HG03066 (cell line): ENCODE results near the gene SLC22A16.
"Not testable (repeated sequence)": the region's sequence is repeated elsewhere in the genome, so short reads cannot be mapped to it uniquely, and the experiment has no call there.

ENCODE experiments used
- ATAC-seq: cut with Tn5 transposase; IDR thresholded peaks from one replicate; pipeline ENCODE4 v1.9.1; 2021; ENCODE audit warnings: low read depth; ENCODE audit not compliant: unreplicated experiment

Gene SLC22A16

DNA sequence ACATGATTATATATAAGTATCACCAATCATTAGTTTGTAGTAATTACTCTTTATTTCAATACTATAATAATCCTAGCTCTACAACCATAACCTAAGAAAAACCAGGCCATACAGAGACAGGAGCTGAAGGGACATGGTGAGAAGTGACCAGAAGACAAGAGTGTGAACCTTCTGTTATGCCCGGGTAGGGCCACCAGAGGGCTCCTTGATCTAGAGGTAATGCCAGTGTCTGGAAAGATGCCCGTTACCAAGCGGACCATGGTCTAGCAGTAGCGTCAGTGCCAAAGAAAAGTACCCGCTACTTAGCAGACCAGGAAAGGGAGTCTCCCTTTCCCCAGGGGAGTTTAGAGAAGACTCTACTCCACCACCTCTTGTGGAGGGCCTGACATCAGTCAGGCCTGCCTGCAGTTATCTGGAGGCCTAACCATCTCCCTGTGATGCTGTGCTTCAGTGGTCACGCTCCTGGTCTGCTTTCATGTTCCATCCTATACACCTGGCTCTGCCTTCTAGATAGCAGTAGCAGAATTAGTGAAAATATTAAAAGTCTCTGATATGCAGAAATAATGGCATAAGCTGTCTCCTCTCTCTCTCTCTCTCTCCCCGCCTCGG, 18.7 kb downstream of the SLC22A16 start:
- ATAC-seq: not testable (repeated sequence)

DNA sequence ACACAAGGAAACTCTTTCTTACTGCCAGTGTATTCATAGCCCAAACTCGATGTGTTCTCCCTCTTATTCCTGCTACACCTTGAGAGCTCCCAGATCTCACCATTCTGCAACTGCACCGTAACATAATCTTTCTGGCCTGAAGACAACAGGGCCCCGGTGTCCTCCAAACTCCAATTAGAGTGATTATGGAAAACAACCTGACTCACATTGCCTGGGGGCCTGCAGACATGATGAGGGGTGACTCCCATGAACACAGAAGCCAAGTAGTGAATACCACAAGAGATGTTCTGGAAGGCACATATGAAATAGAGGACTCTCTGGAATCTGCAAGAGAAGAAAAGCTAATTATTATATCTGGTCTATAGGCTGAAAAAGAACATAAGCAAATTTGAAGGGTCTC, 19.7 kb downstream of the SLC22A16 start:
- ATAC-seq: no peak

DNA sequence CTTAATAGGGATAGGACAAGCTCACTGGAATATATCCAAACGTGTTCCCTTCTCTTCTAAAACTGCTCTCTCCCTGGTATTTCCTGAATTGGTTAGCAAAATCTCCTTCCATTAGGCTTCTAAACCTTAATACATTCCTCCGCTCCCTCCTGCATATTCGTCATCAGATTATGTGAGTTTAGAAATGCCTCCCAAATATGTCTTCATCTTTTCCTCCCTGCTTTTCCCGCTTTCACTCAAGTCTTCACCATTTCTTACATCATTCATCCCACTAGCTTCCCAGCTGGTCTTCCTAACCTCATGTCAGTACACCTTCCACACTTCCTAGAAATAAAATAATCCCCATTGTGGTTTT, 26.9 kb downstream of the SLC22A16 start:
- no peak for ATAC-seq

DNA sequence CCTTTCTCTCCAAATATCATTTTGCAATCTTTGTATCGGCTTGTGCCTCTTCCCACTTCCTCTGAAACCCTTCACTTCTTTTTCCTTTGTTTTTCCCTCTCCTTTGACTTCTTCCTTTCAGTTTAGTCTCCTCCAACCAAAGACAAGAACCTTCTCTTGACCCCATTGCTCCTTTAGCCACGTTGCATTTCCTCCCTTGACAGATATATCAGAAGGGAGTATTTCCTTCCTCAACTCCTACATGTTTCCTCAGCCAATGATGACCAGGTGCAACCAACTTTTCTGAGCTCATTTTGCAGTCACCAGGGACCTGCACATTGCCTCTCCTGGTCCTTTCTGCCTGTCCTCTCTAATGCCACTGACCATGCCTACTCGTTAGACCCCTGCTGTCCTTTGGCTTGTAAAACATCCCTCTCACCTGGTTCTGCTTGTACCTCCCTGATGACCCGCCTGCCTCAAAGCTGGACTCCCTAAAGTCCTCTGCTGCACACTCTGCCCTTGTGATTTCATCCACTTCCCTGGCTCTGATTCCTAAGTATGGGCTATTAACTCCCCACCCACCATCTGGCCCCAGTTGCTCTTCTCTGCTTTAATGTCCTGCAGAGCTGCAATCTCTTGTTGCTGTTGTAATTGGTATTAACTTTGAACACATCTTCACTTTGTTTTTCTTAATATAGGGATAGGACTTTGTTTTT, 27.4 kb downstream of the SLC22A16 start:
- ATAC-seq: no peak

DNA sequence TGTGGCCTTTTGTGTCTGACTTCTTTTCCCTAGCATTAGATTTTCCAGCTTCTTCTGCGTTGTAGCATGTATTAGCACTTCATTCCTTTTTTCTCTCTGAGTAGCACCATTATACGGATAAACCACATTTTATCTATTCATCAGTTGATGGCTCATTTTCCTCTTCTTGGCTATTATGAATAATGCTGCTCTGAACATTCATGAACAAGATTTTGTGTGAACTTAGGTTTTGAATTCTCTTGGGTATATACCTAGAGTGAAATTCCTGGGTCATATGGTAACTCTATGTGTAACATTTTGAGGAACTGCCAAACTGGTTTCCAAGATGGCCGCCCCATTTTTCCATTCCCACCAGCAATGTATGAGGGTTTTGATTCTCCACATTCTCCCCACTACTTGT, 28.7 kb downstream of the SLC22A16 start:
- no peak for ATAC-seq

DNA sequence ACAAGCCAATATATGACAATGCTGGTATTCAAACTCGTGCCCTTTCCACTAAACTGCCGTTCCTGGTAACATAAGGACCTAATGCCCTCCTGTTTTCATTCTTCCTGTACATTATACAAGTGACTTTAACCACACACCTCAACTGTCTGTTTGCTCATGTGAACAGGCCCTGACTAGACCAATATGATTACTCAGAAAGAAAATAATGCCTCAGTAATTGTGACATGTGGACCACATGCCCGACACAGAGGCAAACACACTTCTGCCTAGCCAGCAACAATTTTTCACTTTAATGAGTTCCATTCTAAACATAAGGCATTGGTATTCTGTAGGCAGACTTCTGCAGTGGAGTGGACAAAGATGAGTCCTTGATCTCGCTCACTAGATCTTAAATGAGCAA, 30.0 kb downstream of the SLC22A16 start:
- ATAC-seq: no peak

DNA sequence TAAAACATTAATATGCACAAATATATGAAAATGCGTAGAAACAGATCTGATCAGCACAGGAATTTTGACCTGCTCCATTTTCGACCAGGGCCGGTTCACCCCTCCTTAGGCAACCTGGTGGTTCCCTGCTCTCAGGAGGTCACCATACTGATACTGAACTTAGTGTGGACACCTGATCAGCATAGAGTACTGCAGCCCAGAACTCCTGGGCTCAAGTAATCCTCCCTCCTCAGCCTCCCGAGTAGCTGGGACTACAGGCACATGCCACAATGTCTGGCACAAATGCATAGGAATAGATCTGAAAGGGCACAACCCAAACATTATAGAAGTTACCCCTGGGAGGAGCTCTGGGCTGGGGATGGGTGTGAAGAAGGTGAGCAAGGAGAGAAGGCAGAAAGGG, 36.4 kb downstream of the SLC22A16 start:
- ATAC-seq: no peak

DNA sequence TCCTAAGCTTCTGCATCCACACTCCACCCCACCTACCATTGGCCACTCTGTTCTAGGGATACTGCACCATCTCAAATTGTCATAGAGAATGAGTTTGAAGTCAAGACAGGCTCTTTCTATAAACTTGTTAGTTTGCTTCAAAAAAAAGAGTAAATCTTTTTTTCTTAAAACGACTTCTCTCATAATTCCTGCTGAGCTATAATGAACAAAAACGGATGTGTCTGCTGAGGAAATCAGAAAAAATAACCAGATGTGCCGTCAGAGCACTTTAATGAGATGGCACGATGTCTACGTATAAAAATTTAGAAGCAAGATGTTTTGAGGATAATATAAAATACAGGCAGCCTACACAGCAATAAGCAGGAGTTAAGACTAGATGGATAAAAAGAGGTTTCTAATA, 37.1 kb downstream of the SLC22A16 start:
- ATAC-seq: no peak

DNA sequence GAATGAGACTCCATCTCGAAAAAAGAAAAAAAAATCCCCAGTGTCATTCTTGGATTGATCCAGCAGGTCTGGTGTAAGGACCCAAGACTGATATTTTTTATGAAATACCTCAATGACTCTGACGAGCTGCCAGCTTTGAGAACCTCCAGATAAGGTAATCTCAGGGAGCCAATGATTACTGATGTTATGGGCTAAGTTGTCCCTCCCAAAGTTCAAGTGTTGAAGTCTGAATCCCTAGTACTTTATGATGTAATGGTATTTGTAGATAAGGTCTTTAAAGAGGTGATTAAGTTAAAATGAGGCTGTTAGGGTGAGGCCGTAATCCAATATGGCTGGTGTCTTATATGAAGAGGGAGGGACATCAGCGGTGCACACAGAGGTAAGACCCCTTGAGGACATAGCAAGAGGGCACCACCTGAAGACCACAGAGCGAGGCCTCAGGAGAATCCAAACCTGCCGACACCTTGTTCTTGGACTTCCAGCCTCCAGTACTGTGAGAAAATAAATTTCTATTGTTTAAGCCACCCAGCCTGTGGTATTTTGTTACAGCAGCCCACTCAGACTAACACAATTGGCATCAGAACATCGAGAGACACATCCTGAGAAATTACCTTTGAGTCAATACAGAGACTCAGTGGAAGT, 41.3 kb downstream of the SLC22A16 start:
- no peak for ATAC-seq

DNA sequence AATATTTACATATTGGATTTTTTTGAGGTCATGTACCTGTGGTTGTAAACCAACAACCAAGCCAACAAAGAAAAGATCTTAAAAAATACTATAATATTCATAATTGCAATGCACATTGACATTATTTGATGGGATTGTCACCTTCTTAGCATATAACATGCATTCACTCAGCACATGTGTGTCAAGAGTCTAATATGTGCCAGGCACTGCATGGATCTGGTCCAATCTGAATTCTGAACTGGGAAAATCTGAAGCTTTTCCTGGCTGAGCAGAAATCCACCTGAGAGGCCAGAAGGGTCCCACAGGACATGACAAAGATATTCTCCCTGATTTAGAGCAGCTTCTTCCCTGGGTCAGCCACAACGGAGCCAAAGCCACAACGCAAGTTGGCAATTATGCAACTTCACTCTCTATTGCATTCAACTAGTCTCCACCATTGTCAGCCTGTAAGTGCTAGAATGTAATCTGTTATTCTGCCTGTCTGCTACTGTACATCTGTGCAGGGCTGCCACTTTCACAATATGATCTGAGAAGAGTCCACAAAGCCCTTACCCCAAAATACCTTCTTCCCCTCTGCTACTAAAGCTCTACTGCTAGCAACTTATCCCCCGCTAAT, 44.0 kb downstream of the SLC22A16 start:
- ATAC-seq: no peak

DNA sequence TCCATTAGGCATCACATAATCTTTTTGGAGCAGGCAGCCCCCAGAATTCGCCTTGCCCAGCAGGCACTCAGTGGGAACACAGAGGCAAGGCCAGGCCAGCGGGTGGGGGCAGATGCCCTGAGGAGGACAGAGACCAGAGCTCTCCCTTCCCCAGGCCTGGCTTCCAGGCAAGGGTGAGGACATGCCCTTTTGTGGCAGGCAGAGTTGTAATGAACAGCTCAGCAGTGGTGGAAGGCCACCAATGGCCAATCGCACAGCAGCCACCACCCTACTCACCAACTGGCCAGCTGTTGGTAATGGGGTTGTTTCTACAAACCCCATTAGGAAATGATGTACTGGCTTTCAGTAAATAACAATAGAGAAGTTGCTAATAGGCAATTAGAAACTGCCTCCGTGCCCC, 45.7 kb downstream of the SLC22A16 start:
- ATAC-seq: no peak

DNA sequence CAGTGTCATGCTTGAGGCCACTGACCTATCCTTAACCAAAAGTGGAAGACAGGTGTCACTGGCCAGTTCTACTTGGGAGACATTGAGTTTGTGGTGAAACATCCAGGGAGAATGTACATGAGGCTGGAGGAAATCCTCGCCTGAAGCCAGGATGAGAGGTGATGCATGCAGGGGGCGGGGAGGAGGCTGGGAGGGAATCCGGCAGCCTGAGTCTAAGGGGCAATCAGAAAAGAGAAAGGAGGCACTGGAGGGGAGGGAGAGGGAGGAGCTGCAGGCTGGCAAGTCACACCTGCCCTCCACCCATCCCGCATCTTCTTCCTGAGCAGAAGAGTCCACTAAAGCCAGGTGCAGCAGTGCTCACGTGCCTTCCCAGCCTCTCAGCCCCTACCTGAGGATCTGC, 46.2 kb downstream of the SLC22A16 start:
- no peak for ATAC-seq

DNA sequence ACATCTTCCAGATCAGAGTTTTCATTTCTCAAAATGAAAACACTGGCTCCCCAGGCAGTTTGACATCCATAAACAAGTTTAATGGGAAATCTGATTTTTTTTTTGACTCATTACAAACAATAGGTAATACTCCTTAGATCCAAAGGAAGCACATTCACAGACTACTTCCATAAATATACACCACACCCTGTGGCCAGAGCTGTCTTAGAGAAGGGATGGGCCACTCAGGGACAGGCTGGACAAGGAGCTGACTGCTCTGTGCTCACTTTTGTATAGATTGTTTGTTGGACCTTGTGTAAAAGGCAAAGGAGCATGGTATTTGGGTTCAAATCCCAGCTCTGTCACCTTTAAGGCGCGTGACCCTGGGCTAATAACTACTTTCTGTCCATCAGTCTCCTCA, 48.3 kb downstream of the SLC22A16 start:
- ATAC-seq: no peak

DNA sequence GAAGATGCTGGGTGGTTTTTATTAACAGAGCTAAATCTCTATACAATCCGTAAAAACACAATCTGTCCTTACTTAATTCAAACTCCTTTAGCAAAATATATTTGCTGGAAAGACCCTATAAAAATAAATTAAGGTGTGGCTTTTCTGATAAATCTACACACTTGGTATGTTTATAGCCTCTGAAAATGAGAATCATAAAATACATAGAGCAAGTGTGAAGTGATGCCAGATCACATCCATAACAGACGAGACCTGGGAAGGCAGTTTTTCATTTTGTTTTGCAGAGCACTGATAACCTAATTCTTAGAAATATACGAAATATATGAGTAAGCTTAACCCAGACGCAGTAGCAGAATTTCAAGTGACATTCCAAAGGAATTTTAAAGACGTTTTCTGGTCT, 50.6 kb downstream of the SLC22A16 start:
- no peak for ATAC-seq

DNA sequence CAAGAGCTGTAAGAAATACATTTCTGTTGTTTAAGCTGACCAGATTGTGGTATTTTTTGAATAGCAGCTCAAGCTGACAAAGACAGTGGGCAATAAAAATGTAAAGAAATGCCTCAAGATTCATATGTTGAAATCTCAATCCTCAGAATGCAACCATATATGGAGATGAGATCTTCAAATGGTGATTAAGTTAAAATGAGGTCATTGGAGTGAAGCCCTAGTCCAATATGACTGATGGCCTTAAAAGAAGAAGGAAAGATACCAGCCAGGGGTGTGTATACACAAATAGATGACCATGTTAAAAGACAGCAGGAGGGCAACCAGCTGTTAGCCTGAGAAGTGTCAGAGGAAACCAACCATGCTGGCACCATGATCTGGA, 54.0 kb downstream of the SLC22A16 start:
- ATAC-seq: no peak

DNA sequence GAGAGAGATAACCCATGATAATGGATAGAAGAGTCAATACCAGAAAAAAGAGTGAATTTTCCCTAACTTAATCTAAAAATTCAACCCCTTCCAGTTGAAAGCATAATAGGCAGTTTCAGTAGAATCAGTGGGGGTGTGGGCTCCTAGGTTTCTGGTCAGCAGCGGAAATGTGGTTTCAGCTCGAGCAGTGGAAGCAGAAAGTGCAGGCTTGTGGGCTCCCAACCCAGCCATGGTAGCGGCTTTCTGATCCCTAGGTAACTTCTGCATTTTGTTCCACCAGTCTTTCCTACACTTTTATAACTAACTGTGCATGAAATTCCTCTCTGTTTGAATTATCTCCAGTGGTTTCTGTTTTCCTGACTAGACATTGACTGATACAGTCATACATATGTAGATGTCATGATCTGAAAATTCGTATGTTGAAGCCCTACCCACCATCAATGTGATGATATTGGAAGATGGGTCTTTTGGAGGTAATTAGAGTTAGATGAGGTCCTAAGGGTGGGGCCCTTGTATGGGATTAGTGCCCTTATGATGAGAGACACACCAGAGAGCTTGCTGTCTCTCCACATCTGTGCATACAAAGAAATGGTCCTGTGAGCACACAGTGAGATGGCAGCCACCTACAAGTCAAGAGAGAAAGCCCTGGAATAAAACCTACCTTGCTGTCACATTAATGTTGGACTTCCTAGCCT, 54.5 kb downstream of the SLC22A16 start:
- ATAC-seq: no peak

DNA sequence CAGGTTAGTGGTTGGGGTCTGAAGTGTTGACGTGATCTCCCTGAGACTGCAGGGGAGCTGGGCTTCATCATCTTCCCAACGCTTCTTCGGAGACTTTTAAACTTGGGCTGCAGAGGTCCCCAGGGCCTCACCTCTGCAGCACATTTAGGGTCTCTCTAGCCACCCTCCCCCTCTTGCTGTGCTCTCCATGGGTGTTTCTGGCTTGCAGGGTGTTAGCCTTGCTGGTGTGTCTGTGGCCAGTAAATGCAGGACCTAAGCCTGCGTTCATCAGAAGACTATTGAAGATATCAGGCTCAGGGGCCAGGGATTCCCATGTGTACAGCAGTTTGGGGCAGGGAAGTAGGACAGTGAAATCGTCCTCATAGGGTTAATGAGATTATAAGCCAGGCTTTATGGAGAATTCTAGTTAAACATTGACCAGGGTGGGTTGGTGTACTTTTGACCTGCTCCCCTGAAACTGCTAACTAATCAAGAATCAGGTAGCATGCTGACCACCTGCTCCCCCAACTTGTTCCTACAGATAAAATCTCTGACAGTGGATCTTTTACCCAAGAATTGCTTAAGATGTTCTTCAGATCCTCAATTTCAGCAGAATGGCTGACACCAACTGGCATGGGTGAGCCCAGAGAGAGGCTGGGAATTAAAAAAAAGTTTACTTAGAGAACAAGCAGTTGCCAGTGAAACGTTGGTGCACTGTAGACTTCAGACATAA, 57.2 kb downstream of the SLC22A16 start:
- no peak for ATAC-seq

DNA sequence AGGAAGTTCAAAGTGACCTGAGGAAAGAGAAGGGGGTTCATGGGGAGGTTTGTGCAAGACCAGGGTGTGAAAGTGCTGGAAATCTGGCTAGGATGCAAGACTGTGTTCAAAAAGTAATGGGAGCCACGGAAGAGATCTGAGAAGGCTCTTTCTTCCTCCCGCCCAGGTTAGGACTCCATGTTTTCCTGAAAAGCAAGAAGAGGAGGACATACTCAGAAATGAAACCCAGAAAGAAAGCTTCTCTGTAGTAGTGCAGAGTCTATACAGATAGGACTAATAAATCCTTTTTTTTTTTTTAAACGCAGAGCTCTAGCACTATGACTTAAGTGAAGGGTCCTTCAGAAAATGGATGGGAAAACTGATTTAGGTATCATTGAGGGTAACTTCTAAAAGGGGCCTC, 57.8 kb downstream of the SLC22A16 start:
- no peak for ATAC-seq

DNA sequence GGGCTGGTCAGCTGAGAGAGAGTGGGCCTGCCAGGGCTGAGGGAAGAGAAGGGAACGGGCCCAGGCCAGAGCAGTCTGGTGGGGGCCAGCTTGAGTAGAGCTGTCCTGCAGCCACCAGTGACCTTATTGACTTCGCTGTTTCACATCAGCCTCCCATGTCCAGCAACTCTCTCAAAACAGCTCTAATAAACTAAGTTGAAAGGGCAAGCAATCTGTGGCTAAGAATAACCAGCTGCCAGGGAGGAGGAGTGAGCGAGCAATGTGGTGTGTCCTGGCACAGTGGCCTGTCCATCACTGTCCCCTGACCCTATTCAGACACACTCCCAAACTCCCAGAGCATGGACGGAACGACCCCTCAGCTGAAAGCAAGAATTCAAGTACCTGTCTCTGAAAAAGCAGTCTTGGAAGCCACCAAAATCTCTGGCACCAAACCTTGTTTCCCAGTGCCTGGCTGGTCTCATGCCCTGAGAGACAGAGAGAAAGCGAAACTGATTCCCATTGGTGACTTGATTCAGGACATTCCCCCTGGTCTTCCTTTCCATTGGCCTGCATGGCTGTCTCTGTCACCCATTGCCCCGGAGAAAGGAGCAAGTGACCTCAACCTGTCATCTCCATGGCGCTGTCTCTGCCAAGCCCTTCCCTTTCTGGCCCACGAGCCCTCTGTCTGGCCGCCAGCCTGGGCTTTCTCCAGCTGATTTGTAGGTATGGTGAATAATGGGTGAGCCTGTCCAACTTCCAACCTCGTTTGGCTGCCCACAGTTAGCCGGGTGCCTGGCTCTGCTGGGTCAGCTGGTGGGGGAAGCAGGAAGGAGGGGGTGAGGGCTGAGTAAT, 61.1 kb downstream of the SLC22A16 start, which contains the start of gene DDO:
Gene DDO, minus strand, starts transcription at position 490 of the 831 bp plus-strand sequence. CDS start 2,113 bp downstream, outside the sequence.
- ATAC-seq: no peak

DNA sequence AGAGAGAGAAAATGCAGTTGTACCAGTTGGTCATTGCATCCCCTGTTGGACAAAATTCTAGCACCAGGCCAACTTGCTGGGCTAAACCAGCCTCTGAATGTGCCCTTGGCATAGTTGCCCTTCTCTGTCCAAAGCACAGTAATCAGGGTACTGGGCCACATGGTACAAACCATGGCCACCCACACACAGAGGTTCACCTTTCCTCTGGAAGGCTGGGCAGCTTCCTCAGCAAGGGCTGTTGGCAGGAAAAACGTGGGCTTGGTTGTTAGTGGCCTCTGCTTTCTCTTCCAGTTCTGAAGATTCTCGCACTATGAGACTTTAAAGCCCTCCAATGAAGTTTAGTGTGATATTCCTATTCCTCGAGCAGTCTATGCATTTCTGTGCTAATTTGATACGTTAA, 61.7 kb downstream of the SLC22A16 start:
- ATAC-seq: no peak
